Peyer's patch (tissue), 4 donors: Measurements from ENCODE around the gene FBLN1. TPM values are rescaled to one million over a fixed set of nuclear protein-coding genes. Genes with fewer than 3 reads are reported as not detected.

Experiments used
- DNase-seq, 3 donors: peaks; one replicate each; pipeline ENCODE4 v3.0.0-alpha.2; 2017 to 2019
- H3K27ac ChIP-seq, 4 donors: fragments of 200-600 bp; sonication (generic); one replicate each; pipeline ENCODE4 v1.5.1; 2016 to 2019
- H3K27me3 ChIP-seq, 2 donors: fragments of 200-600 bp; sonication (generic); one replicate each; pipeline ENCODE4 v1.5.1; 2019
- H3K36me3 ChIP-seq, 3 donors: fragments of 200-600 bp; sonication (generic); one replicate each; pipeline ENCODE4 v1.5.1; 2016 to 2019
- H3K4me1 ChIP-seq, 4 donors: fragments of 200-600 bp; sonication (generic); one replicate each; pipeline ENCODE4 v1.5.1; 2016 to 2019
- H3K4me3 ChIP-seq, 4 donors: fragments of 200-600 bp; sonication (generic); 1 replicate in 3 of 4; 2 replicates in 1 of 4; pipeline ENCODE4 v1.5.1; 2016 to 2019; ENCODE audit warnings: mild to moderate bottlenecking in 1 of 4
- H3K9me3 ChIP-seq, 4 donors: fragments of 200-600 bp; sonication (generic); one replicate each; pipeline ENCODE4 v1.5.1; 2016 to 2019; ENCODE audit warnings: mild to moderate bottlenecking in 1 of 4
- POLR2A ChIP-seq, 2 donors: fragments of 450-650 bp; IDR thresholded peaks; one replicate each; pipeline ENCODE4 v1.5.1; 2017; ENCODE audit warnings: antibody characterized with exemption in 2 of 2, mild to moderate bottlenecking in 2 of 2, moderate library complexity in 2 of 2
- total RNA-seq, 4 donors: library from RNA; depleted of rRNA; stranded (reverse); fragments of >200 nt; gene quantifications; one replicate each; pipeline ENCODE4 v1.1.0, GENCODE V29; 2016
- TF ChIP-seq, protein P1 (sequence below), 6 experiments: fragments of 450-650 bp in 4 of 6; fragments of 200-600 bp in 2 of 6; sonication (generic) in 1 of 6; IDR thresholded peaks; one replicate each; pipeline ENCODE4 v1.5.1; 2017 to 2019; ENCODE audit warnings: antibody characterized with exemption in 6 of 6, mild to moderate bottlenecking in 3 of 6, moderate library complexity in 1 of 6

The FBLN1 gene
- total RNA-seq, 4 donors from 2014 or later = 29.8 to 162 (median 136) TPM

DNA sequence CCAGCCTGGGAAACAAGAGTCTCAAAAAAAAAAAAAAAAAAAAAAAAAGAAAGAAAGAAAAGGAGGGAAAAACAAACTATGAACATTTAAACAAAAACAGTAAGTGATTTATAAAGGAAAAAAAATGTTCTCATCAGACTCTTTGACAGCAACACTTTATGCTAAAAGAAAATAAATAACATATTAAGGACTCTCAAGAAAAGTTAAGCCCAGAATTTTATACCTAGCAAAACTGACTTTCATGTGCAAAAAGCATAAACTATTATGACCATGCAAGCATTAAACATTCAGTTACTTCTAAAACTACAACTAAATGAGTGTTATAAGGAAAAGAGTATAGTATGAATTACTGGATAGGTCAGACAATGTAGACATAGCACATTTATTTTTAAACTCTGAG, 68.4 kb downstream of the FBLN1 start:
- Histone ChIP-seq H3K4me3 (no peak overlapping the region), H3K9me3 (peaks cover 0 to 3% (median 0%) of the 10 kb centered on the region in 4 donors), H3K4me1 (no peaks in the 10 kb centered on the region), H3K27me3 (no peaks in the 10 kb centered on the region), H3K27ac (no peak overlapping the region), H3K36me3 (no peaks in the 10 kb centered on the region)
- no peak for DNase-seq
- TF ChIP-seq POLR2A (IDR thresholded peaks at IDR 0.05) = no peak
- TF ChIP-seq, protein P1, sequence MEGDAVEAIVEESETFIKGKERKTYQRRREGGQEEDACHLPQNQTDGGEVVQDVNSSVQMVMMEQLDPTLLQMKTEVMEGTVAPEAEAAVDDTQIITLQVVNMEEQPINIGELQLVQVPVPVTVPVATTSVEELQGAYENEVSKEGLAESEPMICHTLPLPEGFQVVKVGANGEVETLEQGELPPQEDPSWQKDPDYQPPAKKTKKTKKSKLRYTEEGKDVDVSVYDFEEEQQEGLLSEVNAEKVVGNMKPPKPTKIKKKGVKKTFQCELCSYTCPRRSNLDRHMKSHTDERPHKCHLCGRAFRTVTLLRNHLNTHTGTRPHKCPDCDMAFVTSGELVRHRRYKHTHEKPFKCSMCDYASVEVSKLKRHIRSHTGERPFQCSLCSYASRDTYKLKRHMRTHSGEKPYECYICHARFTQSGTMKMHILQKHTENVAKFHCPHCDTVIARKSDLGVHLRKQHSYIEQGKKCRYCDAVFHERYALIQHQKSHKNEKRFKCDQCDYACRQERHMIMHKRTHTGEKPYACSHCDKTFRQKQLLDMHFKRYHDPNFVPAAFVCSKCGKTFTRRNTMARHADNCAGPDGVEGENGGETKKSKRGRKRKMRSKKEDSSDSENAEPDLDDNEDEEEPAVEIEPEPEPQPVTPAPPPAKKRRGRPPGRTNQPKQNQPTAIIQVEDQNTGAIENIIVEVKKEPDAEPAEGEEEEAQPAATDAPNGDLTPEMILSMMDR (IDR thresholded peaks at IDR 0.05) = no peak

DNA sequence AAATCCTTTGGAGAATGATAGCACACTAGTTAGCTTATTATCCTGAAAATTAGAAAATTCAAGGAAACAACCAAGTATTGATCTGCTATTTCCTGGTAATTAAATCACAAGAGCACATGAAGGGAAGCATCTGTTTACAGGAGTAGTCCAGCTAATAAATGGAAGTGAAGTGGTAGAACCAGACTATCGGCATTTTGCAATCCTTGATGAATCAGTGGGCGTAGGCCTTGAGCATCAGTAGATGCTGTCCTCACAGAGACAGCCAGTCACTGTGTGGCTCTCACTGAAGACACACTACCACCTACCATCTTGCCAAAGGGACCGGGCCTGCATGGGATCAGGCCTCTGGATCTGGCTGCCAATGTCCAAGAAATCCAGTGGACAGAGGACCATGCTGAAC, 69.8 kb downstream of the FBLN1 start:
- no peak for TF ChIP-seq POLR2A (IDR thresholded peaks at IDR 0.05)
- TF ChIP-seq, protein P1 (IDR thresholded peaks at IDR 0.05) = no peak
- H3K27ac ChIP-seq = no peak overlapping the region
- H3K9me3 ChIP-seq = peaks cover 0 to 3% (median 0%) of the 10 kb centered on the region in 4 donors
- DNase-seq = no peak
- no peaks in the 10 kb centered on the region for H3K27me3 ChIP-seq
- no peaks in the 10 kb centered on the region for H3K36me3 ChIP-seq
- H3K4me3 ChIP-seq = no peak overlapping the region
- H3K4me1 ChIP-seq = no peaks in the 10 kb centered on the region

DNA sequence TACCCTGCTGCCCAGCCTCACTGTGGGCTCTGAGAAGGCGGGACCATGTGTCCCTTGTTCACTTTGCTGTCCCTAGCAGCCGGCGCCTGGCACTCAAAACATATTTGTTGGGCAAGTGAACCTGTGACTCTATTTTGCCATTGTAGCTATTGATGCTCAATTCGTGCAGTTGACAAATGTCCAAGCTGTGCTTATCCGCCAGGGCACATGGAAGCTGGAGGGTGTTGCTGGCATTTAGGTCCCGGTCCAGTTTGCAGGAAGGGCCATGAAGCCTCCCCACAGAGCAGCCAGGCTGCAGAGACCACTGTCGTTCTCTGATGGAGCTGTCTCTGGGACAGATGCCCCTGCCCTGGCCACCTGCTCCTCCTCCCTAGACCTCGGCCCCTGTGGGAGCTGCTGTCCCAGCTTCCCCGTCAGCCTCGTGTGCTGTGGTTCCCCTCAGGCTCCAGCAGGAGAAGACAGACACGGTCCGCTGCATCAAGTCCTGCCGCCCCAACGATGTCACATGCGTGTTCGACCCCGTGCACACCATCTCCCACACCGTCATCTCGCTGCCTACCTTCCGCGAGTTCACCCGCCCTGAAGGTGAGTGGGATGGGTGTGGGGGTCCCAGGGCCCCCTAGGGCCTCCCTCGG, 71.5 kb downstream of the FBLN1 start:
- no peaks in the 10 kb centered on the region for H3K27me3 ChIP-seq

DNA sequence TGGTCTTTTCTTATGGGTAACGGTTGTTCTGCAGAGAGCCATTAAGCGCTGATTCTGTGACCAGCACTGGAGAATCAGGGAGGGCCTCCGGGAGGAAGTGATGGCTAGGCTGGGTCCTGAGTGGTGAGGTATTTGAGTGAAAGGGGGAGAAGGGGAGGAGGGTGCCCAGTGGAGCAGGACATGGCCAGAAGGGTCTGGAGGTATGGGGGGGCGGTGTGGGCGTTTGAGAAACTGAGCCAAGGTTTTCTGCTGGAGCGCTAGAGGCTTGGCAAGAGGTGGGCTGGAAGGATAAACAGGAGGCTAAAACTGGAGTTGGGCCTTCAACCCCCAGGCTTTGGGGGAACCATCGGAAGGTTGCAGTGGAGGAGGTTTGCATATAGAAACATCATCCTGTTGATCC, 72.5 kb downstream of the FBLN1 start:
- no peak for TF ChIP-seq POLR2A (IDR thresholded peaks at IDR 0.05)
- peaks cover 0 to 3% (median 0%) of the 10 kb centered on the region in 4 donors for H3K9me3 ChIP-seq
- no peaks in the 10 kb centered on the region for H3K36me3 ChIP-seq
- peak in 1 of 3 donors; percentile 37 for DNase-seq
- no peaks in the 10 kb centered on the region for H3K4me1 ChIP-seq
- H3K27ac ChIP-seq = no peak overlapping the region
- no peak overlapping the region for H3K4me3 ChIP-seq
- no peaks in the 10 kb centered on the region for H3K27me3 ChIP-seq

More for the DNA sequence above, 71.5 kb downstream of the FBLN1 start:
- no peaks in the 10 kb centered on the region for H3K4me1 ChIP-seq
- H3K27ac ChIP-seq = no peak overlapping the region
- peak in 1 of 3 donors; percentile 42 for DNase-seq
- no peak overlapping the region for H3K4me3 ChIP-seq
- TF ChIP-seq, protein P1 (IDR thresholded peaks at IDR 0.05) = no peak
- TF ChIP-seq POLR2A (IDR thresholded peaks at IDR 0.05) = no peak
- H3K9me3 ChIP-seq = peaks cover 0 to 3% (median 0%) of the 10 kb centered on the region in 4 donors
- H3K36me3 ChIP-seq = no peaks in the 10 kb centered on the region

DNA sequence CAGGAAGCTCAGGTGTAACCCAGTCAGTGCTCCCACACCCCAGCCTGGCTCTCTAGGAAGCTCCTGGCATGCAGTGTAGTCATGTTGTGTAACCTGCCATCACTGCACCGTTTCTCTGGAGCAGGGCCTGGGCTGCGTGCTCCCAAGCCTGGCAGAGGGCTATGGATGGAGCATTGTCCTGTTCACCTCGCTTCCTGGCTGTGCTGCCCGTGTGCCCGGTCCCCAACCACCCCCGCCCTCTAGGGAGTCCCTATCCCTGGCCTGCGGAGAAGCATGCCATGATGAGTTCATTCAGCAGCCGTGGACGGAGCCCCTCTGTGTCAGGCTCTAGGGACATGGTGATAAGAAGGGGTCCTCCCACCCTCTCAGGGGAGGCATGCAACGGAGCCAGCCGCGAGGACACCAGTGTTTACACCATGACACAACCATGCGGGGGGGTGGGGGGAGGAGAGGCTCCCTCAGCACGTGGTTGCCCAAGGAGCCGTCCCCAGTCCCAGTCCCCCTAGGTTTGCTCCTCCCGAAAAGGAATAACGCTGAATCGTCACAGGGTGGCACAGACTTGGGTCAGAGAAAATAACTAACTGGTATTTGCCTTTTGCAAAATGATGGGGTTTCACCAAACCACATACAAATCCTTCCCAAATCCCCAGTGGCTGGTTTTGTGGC, 73.1 kb downstream of the FBLN1 start:
- H3K4me3 ChIP-seq = no peak overlapping the region
- no peaks in the 10 kb centered on the region for H3K36me3 ChIP-seq
- DNase-seq = peak in 1 of 3 donors; percentile 46
- TF ChIP-seq, protein P1 (IDR thresholded peaks at IDR 0.05) = no peak
- no peak for TF ChIP-seq POLR2A (IDR thresholded peaks at IDR 0.05)
- peaks cover 0 to 3% (median 0%) of the 10 kb centered on the region in 4 donors for H3K9me3 ChIP-seq
- H3K27me3 ChIP-seq = no peaks in the 10 kb centered on the region
- H3K27ac ChIP-seq = no peak overlapping the region
- H3K4me1 ChIP-seq = no peaks in the 10 kb centered on the region

DNA sequence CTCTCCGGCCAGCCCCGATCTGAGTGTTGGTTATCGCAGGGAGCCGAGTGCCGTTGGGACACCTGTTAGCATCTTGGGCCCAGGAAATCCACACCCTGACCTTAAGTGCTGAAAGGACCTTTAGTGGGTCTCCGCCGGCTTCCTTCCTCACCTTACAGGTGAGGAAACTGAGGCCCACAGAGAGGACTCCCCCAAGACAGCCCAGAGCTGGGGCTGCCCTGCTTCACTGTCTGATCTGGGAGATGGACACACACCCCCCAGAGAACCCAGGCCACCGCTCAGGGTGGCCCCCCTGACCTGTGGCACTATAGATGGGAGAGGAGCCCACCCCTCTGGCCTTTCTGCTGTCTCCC, 73.6 kb downstream of the FBLN1 start:
- H3K4me1 ChIP-seq = no peaks in the 10 kb centered on the region
- TF ChIP-seq, protein P1 (IDR thresholded peaks at IDR 0.05) = no peak
- no peak for TF ChIP-seq POLR2A (IDR thresholded peaks at IDR 0.05)

More for the DNA sequence above, 73.6 kb downstream of the FBLN1 start:
- no peak overlapping the region for H3K4me3 ChIP-seq
- no peak overlapping the region for H3K27ac ChIP-seq
- DNase-seq = no peak
- peaks cover 0 to 3% (median 0%) of the 10 kb centered on the region in 4 donors for H3K9me3 ChIP-seq
- H3K27me3 ChIP-seq = no peaks in the 10 kb centered on the region
- H3K36me3 ChIP-seq = no peaks in the 10 kb centered on the region
